Fibroblast of lung (primary cell): ENCODE measurements around the gene PPL. TPM values are rescaled to one million over a fixed set of nuclear protein-coding genes. Genes with fewer than 3 reads are reported as not detected.

ENCODE experiments used
- DNase-seq, 2 donors: peaks; one replicate each; pipeline versions ENCODE4 v3.0.0 to v3.0.0-alpha.2; 2010; ENCODE audit warnings: low read depth in 2 of 2
- H2AFZ ChIP-seq: 2 replicates; pipeline ENCODE4 v1.5.1; 2012; ENCODE audit warnings: low read length, control low read depth, inconsistent platforms
- H3K27ac ChIP-seq: 2 replicates; pipeline ENCODE4 v1.5.1; 2011; ENCODE audit warnings: low read length, control low read depth; ENCODE audit not compliant: insufficient read depth
- H3K27me3 ChIP-seq: 2 replicates; pipeline ENCODE4 v1.5.1; 2011; ENCODE audit warnings: mild to moderate bottlenecking, low read length; ENCODE audit not compliant: control insufficient read depth, insufficient read depth
- H3K36me3 ChIP-seq: 2 replicates; pipeline ENCODE4 v1.5.1; 2011; ENCODE audit warnings: low read length; ENCODE audit not compliant: control insufficient read depth, insufficient read depth
- H3K4me1 ChIP-seq: 2 replicates; pipeline ENCODE4 v1.5.1; 2011; ENCODE audit warnings: low read length; ENCODE audit not compliant: control insufficient read depth, insufficient read depth; ENCODE audit errors: extremely low read depth
- H3K4me2 ChIP-seq: 2 replicates; pipeline ENCODE4 v1.5.1; 2011; ENCODE audit warnings: low read length, control low read depth; ENCODE audit not compliant: insufficient read depth; ENCODE audit errors: extremely low read depth
- H3K4me3 ChIP-seq, 4 experiments: fragments of 200-600 bp in 1 of 4; sonication (generic) in 1 of 4; replicated peaks in 1 of 4; 2 replicates each; pipeline ENCODE4 v1.5.1; 2011 to 2016; ENCODE audit warnings: low read length in 4 of 4, low read depth in 3 of 4, mild to moderate bottlenecking in 3 of 4, control low read depth in 2 of 4, inconsistent platforms in 1 of 4, mixed read lengths in 1 of 4; ENCODE audit not compliant: insufficient read depth in 1 of 4; ENCODE audit errors: control extremely low read depth in 1 of 4
- H3K79me2 ChIP-seq: 2 replicates; pipeline ENCODE4 v1.5.1; 2012; ENCODE audit warnings: mild to moderate bottlenecking, low read length, inconsistent platforms; ENCODE audit not compliant: control insufficient read depth, insufficient read depth
- H3K9ac ChIP-seq: 2 replicates; pipeline ENCODE4 v1.5.1; 2011; ENCODE audit warnings: mild to moderate bottlenecking, low read length, control low read depth; ENCODE audit not compliant: insufficient read depth
- H3K9me3 ChIP-seq: 2 replicates; pipeline ENCODE4 v1.5.1; 2012; ENCODE audit warnings: low read depth, low read length; ENCODE audit not compliant: control insufficient read depth, insufficient read depth
- H4K20me1 ChIP-seq: 2 replicates; pipeline ENCODE4 v1.5.1; 2011; ENCODE audit warnings: low read length; ENCODE audit not compliant: control insufficient read depth, insufficient read depth; ENCODE audit errors: extremely low read depth
- EZH2 ChIP-seq: IDR thresholded peaks from 2 replicates; pipeline ENCODE4 v1.5.1; 2012; ENCODE audit warnings: low read length, control low read depth, mild to moderate bottlenecking; ENCODE audit errors: missing control alignments
- polyA plus RNA-seq, 2 donors: library from polyadenylated mRNA; depleted of rRNA in 1 of 2; stranded (reverse) in 1 of 2; unstranded in 1 of 2; fragments of >200 nt; gene quantifications; 2 replicates each; pipeline ENCODE4 v1.2.1, GENCODE V29; 2011 to 2012; ENCODE audit warnings: missing spikeins in 1 of 2
- total RNA-seq: library from RNA; depleted of rRNA; stranded (reverse); fragments of >200 nt; gene quantifications from 2 replicates; pipeline ENCODE4 v1.2.1, GENCODE V29; 2014
- TF ChIP-seq, protein P1 (sequence below), 2 donors: IDR thresholded peaks in 1 of 2; conservative IDR thresholded peaks in 1 of 2; 1 replicate in 1 of 2; 2 replicates in 1 of 2; pipeline ENCODE4 v1.5.1; 2011 to 2012; ENCODE audit warnings: low read length in 2 of 2, control low read depth in 1 of 2, inconsistent platforms in 1 of 2, low read depth in 1 of 2, mild to moderate bottlenecking in 1 of 2

The PPL gene
- total and polyA plus RNA-seq, 2 donors (not counting 1 experiment from before 2014, with no cell fraction given), result 5.0 to 50.5 TPM

DNA sequence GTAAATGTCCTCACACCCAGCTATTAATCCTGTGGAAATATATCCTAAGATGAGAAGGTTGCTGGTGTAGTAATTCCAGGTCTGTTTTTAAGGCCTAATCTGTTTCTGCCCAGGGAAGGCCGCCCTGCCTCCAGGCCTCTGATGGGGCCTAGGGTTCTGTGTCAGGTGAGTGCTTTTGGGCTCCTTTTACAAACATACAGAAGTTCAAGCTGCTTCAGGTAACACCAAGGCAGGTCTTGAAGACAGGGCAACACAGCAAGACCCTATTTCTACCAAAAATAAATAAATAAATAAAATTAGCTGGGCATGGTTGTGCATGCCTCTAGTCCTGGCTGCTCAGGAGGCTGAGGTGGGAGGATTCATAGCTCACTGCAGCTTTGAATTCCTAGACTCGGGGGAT lies 9.3 kb downstream of the PPL start:
- DNase-seq, result no peak
- Histone ChIP-seq H3K27me3 (peaks cover 2% of the 10 kb centered on the region), H3K4me3 (no peak overlapping the region), H3K9me3 (no peaks in the 10 kb centered on the region), H3K9ac (no peak overlapping the region), H3K4me1 (no peaks in the 10 kb centered on the region), H2AFZ (no peak overlapping the region), H3K4me2 (no peak overlapping the region), H3K27ac (no peak overlapping the region), H3K36me3 (no peaks in the 10 kb centered on the region), H4K20me1 (no peaks in the 10 kb centered on the region), H3K79me2 (no peaks in the 10 kb centered on the region)
- TF ChIP-seq, protein P1, sequence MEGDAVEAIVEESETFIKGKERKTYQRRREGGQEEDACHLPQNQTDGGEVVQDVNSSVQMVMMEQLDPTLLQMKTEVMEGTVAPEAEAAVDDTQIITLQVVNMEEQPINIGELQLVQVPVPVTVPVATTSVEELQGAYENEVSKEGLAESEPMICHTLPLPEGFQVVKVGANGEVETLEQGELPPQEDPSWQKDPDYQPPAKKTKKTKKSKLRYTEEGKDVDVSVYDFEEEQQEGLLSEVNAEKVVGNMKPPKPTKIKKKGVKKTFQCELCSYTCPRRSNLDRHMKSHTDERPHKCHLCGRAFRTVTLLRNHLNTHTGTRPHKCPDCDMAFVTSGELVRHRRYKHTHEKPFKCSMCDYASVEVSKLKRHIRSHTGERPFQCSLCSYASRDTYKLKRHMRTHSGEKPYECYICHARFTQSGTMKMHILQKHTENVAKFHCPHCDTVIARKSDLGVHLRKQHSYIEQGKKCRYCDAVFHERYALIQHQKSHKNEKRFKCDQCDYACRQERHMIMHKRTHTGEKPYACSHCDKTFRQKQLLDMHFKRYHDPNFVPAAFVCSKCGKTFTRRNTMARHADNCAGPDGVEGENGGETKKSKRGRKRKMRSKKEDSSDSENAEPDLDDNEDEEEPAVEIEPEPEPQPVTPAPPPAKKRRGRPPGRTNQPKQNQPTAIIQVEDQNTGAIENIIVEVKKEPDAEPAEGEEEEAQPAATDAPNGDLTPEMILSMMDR (conservative IDR thresholded peaks at IDR 0.05 in 1 of 2, IDR thresholded peaks at IDR 0.05 in 1 of 2; ENCODE audit: low read depth in 1 of 2, low read length in 2 of 2), result no peak
- no peak for TF ChIP-seq EZH2

DNA sequence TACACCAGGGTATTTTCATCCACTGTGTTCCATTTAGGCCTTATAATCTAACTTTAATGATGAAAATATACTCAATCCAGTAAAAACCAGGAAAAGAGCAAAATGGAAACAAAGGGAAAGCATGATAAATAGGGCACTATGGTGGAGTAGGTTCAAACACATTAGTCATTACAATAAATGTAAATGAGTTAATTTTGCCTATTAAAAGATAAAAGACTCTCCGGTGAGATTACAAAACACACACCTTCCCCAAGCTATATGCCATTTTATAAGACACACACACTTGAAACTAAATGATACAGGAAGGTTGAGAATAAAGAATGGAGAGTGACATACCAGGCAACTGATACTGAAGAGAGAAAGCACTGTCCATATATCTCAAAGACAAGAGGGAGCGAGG lies 10.0 kb downstream of the PPL start:
- H3K4me3 ChIP-seq, result no peak overlapping the region
- no peak overlapping the region for H3K9ac ChIP-seq
- peaks cover 2% of the 10 kb centered on the region for H3K27me3 ChIP-seq
- H3K27ac ChIP-seq, result no peak overlapping the region
- H3K9me3 ChIP-seq, result no peaks in the 10 kb centered on the region
- no peaks in the 10 kb centered on the region for H3K36me3 ChIP-seq
- no peak overlapping the region for H3K4me2 ChIP-seq
- no peaks in the 10 kb centered on the region for H3K4me1 ChIP-seq
- no peak overlapping the region for H2AFZ ChIP-seq
- no peaks in the 10 kb centered on the region for H3K79me2 ChIP-seq
- no peaks in the 10 kb centered on the region for H4K20me1 ChIP-seq
- TF ChIP-seq EZH2, result no peak
- TF ChIP-seq, protein P1 (conservative IDR thresholded peaks at IDR 0.05 in 1 of 2, IDR thresholded peaks at IDR 0.05 in 1 of 2; ENCODE audit: low read depth in 1 of 2, low read length in 2 of 2), result no peak
- no peak for DNase-seq

DNA sequence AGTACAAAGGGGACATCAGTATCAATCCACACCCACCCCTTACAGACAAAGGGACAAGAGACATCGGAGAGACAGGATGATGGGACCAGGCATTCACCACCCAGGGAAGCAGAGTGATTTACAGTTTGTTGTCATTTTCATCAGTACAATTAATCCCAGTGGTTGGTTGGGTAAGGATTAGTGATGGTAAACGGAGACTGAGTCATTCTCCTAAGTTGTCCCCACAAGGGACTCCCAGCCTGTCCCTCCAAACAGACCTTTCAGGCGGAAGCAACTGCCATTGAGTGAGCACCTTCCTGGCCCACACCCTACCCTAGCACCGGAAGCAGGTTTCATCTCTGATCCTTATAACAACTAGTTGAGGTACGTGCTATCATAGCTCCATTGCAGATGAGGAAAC lies 11.2 kb downstream of the PPL start:
- Histone ChIP-seq H3K27ac (no peak overlapping the region), H3K4me2 (no peak overlapping the region), H2AFZ (no peak overlapping the region), H3K27me3 (peaks cover 2% of the 10 kb centered on the region), H3K36me3 (no peaks in the 10 kb centered on the region), H3K4me1 (no peaks in the 10 kb centered on the region), H3K9ac (no peak overlapping the region), H3K4me3 (no peak overlapping the region), H4K20me1 (no peaks in the 10 kb centered on the region), H3K79me2 (no peaks in the 10 kb centered on the region), H3K9me3 (no peaks in the 10 kb centered on the region)
- no peak for TF ChIP-seq EZH2
- TF ChIP-seq, protein P1 (conservative IDR thresholded peaks at IDR 0.05 in 1 of 2, IDR thresholded peaks at IDR 0.05 in 1 of 2; ENCODE audit: low read depth in 1 of 2, low read length in 2 of 2), result no peak
- DNase-seq, result no peak
